Neutrophil (primary cell): Measurements from ENCODE around the gene TTLL12.
A peak's percentile ranks its signal among the peaks of the same experiment; 100 is the strongest.

Experiments used
- H3K27ac ChIP-seq: fragments of 200-600 bp; sonication (generic); 2 replicates; pipeline ENCODE4 v1.5.1; 2016; ENCODE audit warnings: mild to moderate bottlenecking, moderate library complexity
- H3K27me3 ChIP-seq: fragments of 200-600 bp; sonication (generic); 2 replicates; pipeline ENCODE4 v1.6.0; 2016; ENCODE audit warnings: mild to moderate bottlenecking
- H3K36me3 ChIP-seq: fragments of 200-600 bp; sonication (generic); 2 replicates; pipeline ENCODE4 v1.5.1; 2017
- H3K4me1 ChIP-seq, 2 experiments: fragments of 200-600 bp in 1 of 2; sonication (generic) in 1 of 2; 1 replicate in 1 of 2; 2 replicates in 1 of 2; pipeline versions ENCODE4 v1.5.1 to v1.6.1; 2013 to 2016; ENCODE audit warnings: low read depth in 1 of 2, low read length in 1 of 2, mild to moderate bottlenecking in 1 of 2, moderate library complexity in 1 of 2; ENCODE audit not compliant: control insufficient read depth in 1 of 2, insufficient read depth in 1 of 2
- H3K4me3 ChIP-seq, 2 experiments: fragments of 200-600 bp in 1 of 2; sonication (generic) in 1 of 2; 1 replicate in 1 of 2; 2 replicates in 1 of 2; pipeline ENCODE4 v1.5.1; 2013 to 2016; ENCODE audit warnings: low read depth in 1 of 2, low read length in 1 of 2, mild to moderate bottlenecking in 1 of 2, moderate library complexity in 1 of 2
- H3K9me3 ChIP-seq: fragments of 200-600 bp; sonication (generic); 2 replicates; pipeline ENCODE4 v1.5.1; 2016
- TF ChIP-seq, protein P1 (sequence below): fragments of 200-600 bp; sonication (generic); IDR thresholded peaks from 2 replicates; pipeline ENCODE4 v1.5.1; 2016; ENCODE audit warnings: antibody characterized with exemption

The TTLL12 gene

DNA sequence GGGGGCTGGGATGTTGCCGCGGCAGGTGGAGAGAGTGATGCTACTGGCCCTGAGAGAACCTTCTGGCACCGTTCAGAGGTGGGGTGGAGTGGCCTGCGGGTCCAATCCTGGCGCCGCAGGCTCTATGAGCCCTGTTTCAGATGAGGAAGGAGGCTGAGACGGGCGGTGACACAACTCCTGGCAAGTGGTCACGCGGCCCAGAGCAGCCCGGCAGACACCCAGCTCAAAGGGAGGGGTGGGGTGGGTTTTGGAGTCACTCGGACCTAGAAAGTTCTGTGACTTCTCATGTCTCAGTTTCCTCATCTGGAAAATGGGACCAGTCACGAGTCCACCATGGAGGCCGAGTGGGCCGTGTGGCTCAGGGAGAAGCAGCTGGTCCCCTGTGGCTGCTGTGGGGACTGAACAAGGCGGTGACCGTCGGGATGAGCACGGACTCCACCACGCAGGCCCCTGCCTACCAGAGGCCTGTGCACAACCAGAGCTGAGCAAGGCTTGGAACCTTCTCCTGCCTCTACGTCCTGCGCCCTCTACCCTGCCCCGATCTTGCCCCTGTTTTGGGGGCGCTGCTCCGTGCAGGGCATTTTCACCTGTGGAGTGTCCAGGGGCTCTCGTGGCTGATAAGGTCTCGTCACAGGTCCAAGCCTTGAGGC lies 31.9 kb downstream of the TTLL12 start:
- Histone ChIP-seq H3K4me1 (peaks cover 82 to 85% of the 10 kb centered on the region in 2 experiments), H3K4me3 (peak overlapping the region; percentile 44 to 46), H3K27ac (peak overlapping the region; percentile 89), H3K9me3 (no peaks in the 10 kb centered on the region), H3K27me3 (no peaks in the 10 kb centered on the region), H3K36me3 (peaks cover 28% of the 10 kb centered on the region)
- TF ChIP-seq, protein P1, sequence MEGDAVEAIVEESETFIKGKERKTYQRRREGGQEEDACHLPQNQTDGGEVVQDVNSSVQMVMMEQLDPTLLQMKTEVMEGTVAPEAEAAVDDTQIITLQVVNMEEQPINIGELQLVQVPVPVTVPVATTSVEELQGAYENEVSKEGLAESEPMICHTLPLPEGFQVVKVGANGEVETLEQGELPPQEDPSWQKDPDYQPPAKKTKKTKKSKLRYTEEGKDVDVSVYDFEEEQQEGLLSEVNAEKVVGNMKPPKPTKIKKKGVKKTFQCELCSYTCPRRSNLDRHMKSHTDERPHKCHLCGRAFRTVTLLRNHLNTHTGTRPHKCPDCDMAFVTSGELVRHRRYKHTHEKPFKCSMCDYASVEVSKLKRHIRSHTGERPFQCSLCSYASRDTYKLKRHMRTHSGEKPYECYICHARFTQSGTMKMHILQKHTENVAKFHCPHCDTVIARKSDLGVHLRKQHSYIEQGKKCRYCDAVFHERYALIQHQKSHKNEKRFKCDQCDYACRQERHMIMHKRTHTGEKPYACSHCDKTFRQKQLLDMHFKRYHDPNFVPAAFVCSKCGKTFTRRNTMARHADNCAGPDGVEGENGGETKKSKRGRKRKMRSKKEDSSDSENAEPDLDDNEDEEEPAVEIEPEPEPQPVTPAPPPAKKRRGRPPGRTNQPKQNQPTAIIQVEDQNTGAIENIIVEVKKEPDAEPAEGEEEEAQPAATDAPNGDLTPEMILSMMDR, result peak; percentile 23

DNA sequence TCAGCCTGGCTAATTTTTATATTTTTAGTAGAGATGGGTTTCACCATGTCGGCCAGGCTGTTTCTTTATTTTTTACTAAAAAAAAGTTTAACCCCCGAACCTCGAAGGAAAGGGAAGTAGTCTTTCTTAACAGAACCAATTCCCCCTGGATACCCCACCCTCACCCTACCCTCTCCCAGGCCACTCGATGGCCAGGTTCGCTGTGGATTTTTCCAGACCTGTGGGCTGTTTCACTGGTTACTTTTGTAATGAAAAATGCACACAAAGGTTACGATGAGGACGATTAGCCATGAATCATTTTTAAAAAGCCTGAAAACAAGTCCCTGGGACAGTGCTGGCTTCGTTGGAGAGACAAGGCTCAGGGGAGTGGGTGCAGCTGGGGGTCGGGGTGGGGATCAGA lies 33.0 kb downstream of the TTLL12 start:
- peaks cover 17% of the 10 kb centered on the region for H3K36me3 ChIP-seq
- TF ChIP-seq, protein P1, result no peak
- H3K4me3 ChIP-seq, result peak overlapping the region; percentile 44 to 46
- no peaks in the 10 kb centered on the region for H3K27me3 ChIP-seq
- peak overlapping the region; percentile 89 for H3K27ac ChIP-seq
- H3K9me3 ChIP-seq, result no peaks in the 10 kb centered on the region
- peaks cover 82 to 90% of the 10 kb centered on the region in 2 experiments for H3K4me1 ChIP-seq

DNA sequence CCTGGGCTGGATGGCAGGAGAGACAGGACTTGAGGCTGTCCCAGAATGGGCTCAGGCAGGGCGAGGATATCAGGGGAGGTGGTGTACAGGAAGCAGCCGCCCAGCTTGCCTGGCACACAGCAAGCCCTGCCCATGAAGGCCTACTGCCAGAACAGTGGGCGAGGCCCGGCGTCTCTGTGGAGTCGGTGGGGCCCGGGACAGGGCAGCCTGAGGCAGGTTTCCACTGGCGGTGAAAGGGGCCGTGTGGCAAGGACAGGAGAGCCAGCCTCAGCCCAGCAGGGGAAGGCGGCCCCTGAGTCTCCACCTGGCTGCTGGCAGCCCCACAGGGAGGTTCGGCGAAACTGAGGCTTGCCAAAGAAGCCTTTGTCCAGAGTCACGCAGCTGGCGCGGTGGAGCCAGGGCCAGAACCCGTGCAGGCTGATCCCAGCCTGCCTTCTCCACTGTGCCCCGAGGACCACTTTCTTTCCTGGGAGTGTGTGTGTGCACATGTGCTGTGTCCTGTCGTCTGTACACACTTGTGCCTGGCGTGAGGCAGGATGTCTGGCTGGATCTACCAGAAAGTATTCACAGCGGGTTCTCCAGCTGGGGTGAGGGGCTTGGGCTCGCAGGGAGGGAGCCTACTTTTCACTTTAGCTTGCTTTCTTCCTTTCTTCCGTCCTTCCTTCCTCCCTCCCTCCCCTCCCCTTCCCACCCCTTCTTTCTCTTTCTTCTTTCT lies 34.4 kb downstream of the TTLL12 start:
- H3K4me3 ChIP-seq, result peak overlapping the region; percentile 95 to 98
- TF ChIP-seq, protein P1, result no peak
- no peaks in the 10 kb centered on the region for H3K9me3 ChIP-seq
- no peaks in the 10 kb centered on the region for H3K27me3 ChIP-seq
- peaks cover 82 to 90% of the 10 kb centered on the region in 2 experiments for H3K4me1 ChIP-seq
- peaks cover 14% of the 10 kb centered on the region for H3K36me3 ChIP-seq
- peak overlapping the region; percentile 93 for H3K27ac ChIP-seq

DNA sequence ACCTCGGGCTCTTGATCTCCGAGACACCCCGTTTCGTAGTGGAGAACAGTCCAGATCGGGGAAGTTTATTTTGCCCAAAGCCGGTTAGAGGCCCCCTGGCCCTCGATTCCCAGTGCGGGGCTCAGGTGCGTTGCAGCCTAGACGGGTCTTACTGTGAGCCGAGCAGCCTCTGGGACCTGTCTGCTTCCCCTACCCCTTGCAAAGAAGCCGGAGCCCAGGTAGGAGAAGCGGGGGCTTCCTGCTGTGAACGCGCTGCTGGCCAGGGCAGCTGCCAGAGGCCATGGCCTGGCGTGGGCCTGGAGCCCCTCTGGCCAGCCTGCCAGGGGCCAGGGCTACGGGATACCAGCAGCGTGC lies 35.0 kb downstream of the TTLL12 start:
- Histone ChIP-seq H3K4me3 (peak overlapping the region; percentile 95 to 98), H3K4me1 (peaks cover 80 to 91% of the 10 kb centered on the region in 2 experiments), H3K27ac (peak overlapping the region; percentile 93), H3K27me3 (no peaks in the 10 kb centered on the region), H3K36me3 (peaks cover 14% of the 10 kb centered on the region), H3K9me3 (no peaks in the 10 kb centered on the region)
- TF ChIP-seq, protein P1, result no peak

DNA sequence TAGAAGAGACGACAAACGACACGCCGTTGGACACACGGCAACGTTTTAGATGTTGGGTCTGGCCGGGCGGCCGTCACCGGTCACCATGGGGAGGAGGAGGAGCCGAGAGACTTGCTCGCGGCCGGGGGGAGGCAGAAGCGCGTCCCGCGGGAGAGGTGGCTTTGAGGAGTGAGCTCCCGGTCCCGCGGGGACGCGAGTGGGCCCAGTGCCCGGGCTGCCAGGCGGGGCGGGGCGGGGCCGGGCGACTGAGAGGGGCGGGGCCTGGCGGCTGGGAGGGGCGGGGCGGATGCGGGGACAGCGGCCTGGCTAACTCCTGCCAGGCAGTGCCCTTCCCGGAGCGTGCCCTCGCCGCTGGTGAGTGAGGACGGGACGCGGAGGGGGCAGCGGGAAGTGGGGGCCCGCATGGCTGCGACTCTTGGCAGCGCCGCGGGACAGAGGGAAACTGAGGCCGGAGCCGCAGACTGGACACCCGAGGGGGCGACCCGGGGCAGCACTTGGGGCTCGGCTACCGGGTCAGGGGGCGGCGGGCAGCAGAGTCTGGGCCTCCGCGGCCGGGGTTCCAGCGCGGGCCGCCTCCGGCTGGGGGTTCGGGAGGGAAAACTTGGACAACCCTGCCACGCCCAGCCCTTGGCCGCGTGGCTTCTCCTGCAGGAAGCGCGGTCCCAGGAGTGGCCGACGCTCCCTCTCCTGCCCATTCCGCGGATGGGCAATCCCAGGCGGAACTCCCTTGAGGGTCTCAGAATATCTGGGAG lies 35.5 kb downstream of the TTLL12 start, which contains the start of gene TSPO:
Gene TSPO (plus strand): TSS at position 309 of the 752 bp plus-strand sequence. CDS start 7,680 bp downstream, outside the sequence.
- Histone ChIP-seq H3K4me1 (peaks cover 79 to 90% of the 10 kb centered on the region in 2 experiments), H3K9me3 (no peaks in the 10 kb centered on the region), H3K36me3 (peaks cover 9% of the 10 kb centered on the region), H3K27me3 (no peaks in the 10 kb centered on the region), H3K4me3 (peak within 1 kb of the TSS; percentile 95 to 98), H3K27ac (peak within 1 kb of the TSS; percentile 93)
- TF ChIP-seq, protein P1, result no peak
